HEK293 (cell line): ENCODE results near the gene EVI2B.

ENCODE experiments used
- SP2 ChIP-seq: fragments of 450-650 bp; formaldehyde crosslinking; IDR thresholded peaks from 2 replicates; pipeline ENCODE4 v1.5.1; 2016; ENCODE audit warnings: missing biosample characterization, missing genetic modification characterization
- ZBTB1 ChIP-seq: fragments of 450-650 bp; formaldehyde crosslinking; IDR thresholded peaks from 2 replicates; pipeline ENCODE4 v1.5.1; 2016; ENCODE audit warnings: missing biosample characterization, missing genetic modification characterization
- ZBTB11 ChIP-seq: fragments of 450-650 bp; formaldehyde crosslinking; conservative IDR thresholded peaks from 2 replicates; pipeline ENCODE4 v1.5.1; 2016; ENCODE audit warnings: low read depth, missing biosample characterization, missing genetic modification characterization
- ZFP69B ChIP-seq: fragments of 450-650 bp; formaldehyde crosslinking; IDR thresholded peaks from 2 replicates; pipeline ENCODE4 v1.5.1; 2016; ENCODE audit warnings: missing biosample characterization, missing genetic modification characterization
- ZNF114 ChIP-seq: fragments of 450-650 bp; formaldehyde crosslinking; IDR thresholded peaks from 2 replicates; pipeline ENCODE4 v1.5.0; 2017; ENCODE audit warnings: missing biosample characterization, missing genetic modification characterization
- ZNF138 ChIP-seq: fragments of 450-650 bp; formaldehyde crosslinking; IDR thresholded peaks from 2 replicates; pipeline ENCODE4 v1.5.1; 2016; ENCODE audit warnings: missing biosample characterization, missing genetic modification characterization, borderline replicate concordance
- ZNF24 ChIP-seq: fragments of 450-650 bp; formaldehyde crosslinking; IDR thresholded peaks from 2 replicates; pipeline ENCODE4 v1.5.1; 2016; ENCODE audit warnings: missing biosample characterization, missing genetic modification characterization
- ZNF585B ChIP-seq: fragments of 450-650 bp; formaldehyde crosslinking; IDR thresholded peaks from 2 replicates; pipeline ENCODE4 v1.5.1; 2016; ENCODE audit warnings: missing biosample characterization, missing genetic modification characterization
- ZNF596 ChIP-seq: fragments of 450-650 bp; IDR thresholded peaks from 2 replicates; pipeline ENCODE4 v1.5.0; 2018; ENCODE audit warnings: missing biosample characterization, mild to moderate bottlenecking, missing genetic modification characterization, moderate library complexity
- TF ChIP-seq, protein P1 (sequence below): fragments of 450-650 bp; formaldehyde crosslinking; IDR thresholded peaks from 2 replicates; pipeline ENCODE4 v1.5.1; 2016; ENCODE audit warnings: missing biosample characterization, missing genetic modification characterization
- TF ChIP-seq, protein P2 (sequence below): fragments of 450-650 bp; formaldehyde crosslinking; IDR thresholded peaks from 2 replicates; pipeline ENCODE4 v1.5.1; 2016; ENCODE audit warnings: missing biosample characterization, missing genetic modification characterization

DNA sequence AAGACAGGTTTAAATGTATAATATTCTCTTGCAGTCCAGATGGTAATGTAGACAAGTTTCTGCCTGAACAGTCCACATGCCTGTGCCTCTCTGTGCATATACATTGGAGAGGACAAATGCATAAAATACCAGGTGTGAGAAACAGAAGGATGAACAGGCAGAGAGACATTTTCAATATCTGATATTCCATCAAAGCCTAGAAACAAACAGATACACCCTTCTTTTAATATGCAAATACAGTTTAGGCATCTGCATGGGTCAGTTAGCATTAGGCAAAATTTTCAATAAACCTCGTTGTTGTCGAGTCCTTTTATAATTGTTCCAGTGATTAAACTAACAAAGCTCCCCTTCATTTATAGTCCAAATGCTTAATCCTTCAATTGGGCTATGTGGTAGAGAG is 17.7 kb downstream of the EVI2B start:
- TF ChIP-seq, protein P1, sequence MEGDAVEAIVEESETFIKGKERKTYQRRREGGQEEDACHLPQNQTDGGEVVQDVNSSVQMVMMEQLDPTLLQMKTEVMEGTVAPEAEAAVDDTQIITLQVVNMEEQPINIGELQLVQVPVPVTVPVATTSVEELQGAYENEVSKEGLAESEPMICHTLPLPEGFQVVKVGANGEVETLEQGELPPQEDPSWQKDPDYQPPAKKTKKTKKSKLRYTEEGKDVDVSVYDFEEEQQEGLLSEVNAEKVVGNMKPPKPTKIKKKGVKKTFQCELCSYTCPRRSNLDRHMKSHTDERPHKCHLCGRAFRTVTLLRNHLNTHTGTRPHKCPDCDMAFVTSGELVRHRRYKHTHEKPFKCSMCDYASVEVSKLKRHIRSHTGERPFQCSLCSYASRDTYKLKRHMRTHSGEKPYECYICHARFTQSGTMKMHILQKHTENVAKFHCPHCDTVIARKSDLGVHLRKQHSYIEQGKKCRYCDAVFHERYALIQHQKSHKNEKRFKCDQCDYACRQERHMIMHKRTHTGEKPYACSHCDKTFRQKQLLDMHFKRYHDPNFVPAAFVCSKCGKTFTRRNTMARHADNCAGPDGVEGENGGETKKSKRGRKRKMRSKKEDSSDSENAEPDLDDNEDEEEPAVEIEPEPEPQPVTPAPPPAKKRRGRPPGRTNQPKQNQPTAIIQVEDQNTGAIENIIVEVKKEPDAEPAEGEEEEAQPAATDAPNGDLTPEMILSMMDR, result no peak
- TF ChIP-seq ZNF585B (tag by site-specific recombination) (no peak), ZNF596 (tag by site-specific recombination) (no peak), ZNF24 (tag by site-specific recombination) (no peak), SP2 (no peak), ZNF114 (no peak), ZFP69B (tag by site-specific recombination) (no peak), ZBTB11 (tag by site-specific recombination) (no peak), ZBTB1 (tag by site-specific recombination) (no peak), ZNF138 (tag by site-specific recombination) (no peak)
- TF ChIP-seq, protein P2, sequence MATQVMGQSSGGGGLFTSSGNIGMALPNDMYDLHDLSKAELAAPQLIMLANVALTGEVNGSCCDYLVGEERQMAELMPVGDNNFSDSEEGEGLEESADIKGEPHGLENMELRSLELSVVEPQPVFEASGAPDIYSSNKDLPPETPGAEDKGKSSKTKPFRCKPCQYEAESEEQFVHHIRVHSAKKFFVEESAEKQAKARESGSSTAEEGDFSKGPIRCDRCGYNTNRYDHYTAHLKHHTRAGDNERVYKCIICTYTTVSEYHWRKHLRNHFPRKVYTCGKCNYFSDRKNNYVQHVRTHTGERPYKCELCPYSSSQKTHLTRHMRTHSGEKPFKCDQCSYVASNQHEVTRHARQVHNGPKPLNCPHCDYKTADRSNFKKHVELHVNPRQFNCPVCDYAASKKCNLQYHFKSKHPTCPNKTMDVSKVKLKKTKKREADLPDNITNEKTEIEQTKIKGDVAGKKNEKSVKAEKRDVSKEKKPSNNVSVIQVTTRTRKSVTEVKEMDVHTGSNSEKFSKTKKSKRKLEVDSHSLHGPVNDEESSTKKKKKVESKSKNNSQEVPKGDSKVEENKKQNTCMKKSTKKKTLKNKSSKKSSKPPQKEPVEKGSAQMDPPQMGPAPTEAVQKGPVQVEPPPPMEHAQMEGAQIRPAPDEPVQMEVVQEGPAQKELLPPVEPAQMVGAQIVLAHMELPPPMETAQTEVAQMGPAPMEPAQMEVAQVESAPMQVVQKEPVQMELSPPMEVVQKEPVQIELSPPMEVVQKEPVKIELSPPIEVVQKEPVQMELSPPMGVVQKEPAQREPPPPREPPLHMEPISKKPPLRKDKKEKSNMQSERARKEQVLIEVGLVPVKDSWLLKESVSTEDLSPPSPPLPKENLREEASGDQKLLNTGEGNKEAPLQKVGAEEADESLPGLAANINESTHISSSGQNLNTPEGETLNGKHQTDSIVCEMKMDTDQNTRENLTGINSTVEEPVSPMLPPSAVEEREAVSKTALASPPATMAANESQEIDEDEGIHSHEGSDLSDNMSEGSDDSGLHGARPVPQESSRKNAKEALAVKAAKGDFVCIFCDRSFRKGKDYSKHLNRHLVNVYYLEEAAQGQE, result no peak
